Daoy (cell line): ENCODE data around the gene DENND1B. TPM values are rescaled to one million over a fixed set of nuclear protein-coding genes. Genes with fewer than 3 reads are reported as not detected.
"Not testable (repeated sequence)": the region's sequence is repeated elsewhere in the genome, so short reads cannot be mapped to it uniquely, and the experiment has no call there.

Source experiments
- DNase-seq: peaks from one replicate; pipeline ENCODE4 v3.0.0-alpha.2; 2015; ENCODE audit warnings: low read depth
- total RNA-seq: library from RNA; depleted of rRNA; stranded (reverse); fragments of >200 nt; shearing (Covaris generic); gene quantifications from 2 replicates; pipeline ENCODE4 v1.2.3, GENCODE V29; 2014

Gene DENND1B
- total RNA-seq, 1 experiment from 2014 or later = 5.6 TPM

DNA sequence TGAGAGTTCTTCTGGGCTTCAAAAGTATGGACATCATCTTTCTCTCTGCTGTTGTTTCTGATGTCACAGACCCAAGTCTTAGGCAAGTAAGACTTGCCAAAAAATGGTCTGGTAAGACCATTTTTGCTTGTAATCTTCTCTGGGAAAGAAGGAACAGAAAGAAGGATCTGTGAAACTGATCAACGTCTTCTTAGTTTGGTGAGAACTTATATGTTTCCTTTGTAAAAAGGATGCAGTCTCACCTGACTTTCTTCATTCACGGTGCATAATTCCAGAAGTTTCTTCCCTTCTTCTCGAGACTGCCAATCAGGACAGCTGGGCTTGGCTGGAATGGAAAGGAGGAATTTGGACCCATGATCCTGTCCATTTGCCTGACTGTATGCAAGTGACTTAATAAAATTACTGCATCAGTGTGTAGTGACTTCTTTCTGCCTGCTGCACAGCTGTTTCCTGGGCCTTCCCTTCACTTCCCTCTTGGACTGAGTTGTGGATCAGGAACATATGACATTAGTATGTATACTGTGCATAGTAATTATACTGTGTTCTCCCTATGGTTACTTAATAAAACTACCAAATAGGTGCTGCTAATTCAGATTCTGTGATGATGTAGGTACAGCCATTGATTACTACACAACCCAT is 7.6 kb upstream of the DENND1B start:
- DNase-seq = no peak

DNA sequence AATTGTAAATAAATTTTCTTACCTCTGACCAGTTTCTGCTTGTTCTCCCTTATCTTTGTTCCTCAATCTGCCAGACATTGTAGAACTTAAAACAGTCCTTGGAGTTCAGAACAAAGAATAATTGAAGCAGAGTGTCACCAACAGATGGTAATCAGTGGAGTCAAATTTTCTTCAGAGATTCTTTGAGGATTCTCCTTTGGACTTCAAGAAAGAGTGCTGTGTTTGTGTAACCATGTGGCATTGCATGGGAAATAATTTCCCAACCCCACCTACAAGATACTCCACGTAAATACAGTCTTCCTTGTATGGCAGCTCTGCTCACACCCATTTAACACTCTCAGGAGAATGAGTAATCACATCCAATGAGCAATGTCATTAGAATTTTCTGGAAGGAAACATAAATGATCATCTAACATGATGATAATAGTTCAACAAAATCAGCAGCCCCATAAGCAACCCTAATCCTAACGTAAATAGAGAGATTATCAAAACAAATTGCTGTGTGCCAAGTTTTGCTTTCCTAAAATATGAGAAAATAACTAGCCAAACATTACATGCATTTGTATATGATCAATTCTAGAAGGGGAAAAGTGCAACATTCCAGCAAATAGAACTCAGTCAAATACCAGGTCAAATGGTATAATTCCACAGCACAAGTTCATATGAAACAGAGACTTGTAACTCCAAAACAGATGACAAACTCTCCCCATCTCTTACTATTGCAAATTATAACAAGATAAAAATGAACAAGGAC is 6.9 kb upstream of the DENND1B start:
- DNase-seq = no peak

DNA sequence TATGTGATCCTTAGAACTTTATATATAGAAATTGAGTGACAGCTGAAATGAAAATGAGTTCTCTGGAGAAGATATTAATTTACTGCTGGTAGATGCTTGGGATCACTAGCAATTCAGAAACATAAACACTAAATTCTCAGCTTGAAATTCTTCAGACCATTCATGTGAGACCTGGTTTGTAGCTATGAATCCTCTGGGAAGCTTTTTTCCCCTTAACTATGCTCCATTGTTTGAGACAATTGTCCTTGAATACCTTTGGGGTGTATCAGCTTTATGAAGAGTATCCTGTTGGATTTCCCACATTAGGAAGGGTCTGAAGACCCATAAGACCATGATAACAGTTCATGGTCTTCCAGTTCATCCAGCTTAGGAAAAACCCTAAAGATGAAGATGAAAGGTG is 4.6 kb upstream of the DENND1B start:
- no peak for DNase-seq

DNA sequence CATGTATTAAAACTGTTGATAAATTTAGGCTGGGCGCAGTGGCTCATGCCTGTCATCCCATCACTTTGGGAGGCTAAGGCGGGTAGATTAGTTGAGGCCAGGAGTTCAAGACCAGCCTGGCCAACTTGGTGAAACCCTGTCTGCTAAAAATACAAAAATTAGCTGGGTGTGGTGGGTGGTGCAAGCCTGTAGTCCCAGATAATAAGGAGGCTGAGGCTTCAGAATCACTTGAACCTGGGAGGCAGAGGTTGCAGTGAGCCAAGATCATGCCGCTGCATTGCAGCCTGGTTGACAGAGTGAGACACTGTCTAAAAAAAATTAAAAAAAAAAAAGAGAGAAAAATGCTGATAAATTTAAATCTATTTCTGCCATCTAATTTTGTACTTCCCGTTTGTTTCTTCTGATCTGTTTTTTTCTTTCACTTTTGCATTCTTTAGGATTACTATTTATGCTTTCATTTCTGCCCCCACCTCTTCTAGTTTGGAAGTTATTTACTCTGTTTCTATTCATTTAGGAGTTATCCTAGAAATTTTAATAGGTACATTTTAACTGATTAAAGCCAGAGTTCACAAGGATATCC is 3.2 kb upstream of the DENND1B start:
- no peak for DNase-seq

DNA sequence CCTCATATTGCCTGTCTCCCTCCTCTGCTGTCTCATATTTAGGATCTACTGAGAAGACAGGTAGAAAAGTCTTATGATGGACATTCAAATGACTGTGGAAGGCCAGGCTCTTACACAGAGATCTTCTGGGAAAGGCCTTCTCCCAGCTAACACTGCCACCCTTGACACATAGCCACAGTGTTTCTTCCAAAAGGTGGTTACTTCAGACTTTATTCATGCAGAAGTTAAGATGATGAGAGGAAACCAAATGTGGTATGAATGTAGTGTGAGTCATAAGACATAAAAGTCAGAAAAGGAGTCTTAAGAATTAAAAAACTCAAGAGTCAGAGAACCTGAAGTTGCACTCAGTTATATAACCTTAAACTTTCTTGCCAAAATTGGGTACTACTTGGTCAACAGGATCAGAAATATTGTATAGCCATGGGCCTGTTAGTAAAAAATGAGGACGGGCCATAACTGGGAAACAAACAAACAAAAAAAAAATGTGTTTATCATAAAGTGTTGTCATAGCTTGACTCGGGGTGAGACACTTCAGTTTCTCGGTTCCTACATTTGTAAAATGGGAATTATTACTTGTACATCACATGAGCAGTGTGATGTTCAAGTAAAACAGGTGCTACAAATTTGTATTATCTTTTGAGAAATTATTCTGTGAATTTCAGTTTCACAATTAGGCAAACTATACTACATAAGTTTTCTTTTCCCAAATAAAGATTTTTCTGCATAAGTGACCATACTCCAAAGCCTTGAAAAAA is 1.2 kb upstream of the DENND1B start:
- DNase-seq = peak; percentile 68

- peak; percentile 48 for DNase-seq
Observed at GRCh38 chr1:197774466-197775281, 606 bp downstream of the DENND1B start.

- DNase-seq = no peak
Observed at GRCh38 chr1:197773856-197774255, 1.4 kb downstream of the DENND1B start.

- DNase-seq = no peak
Observed at GRCh38 chr1:197771904-197772556, 3.2 kb downstream of the DENND1B start.

GRCh38 chr1:197771386-197771785 is 3.9 kb downstream of the DENND1B start:
- DNase-seq = no peak

- no peak for DNase-seq
Observed at GRCh38 chr1:197770243-197770642, 5.0 kb downstream of the DENND1B start.

DNA sequence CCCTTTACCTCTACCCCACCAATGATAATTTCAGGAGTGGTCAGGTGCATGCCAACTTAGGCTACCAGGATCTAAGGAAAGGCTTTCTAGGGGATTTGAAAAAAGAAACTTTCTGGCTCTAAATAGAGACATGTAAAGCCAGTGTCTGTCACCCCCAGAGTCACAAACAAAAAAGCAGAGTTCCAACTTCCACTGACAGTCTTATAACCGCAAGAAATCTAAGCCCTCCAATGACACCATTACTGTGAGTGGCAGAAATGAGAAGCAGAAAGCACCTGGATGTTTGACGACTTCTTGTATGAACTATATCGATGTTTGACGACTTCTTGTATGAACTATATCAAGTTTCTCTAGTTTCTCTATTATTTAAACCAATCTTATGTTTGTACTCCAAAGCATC is 6.0 kb downstream of the DENND1B start:
- no peak for DNase-seq

DNA sequence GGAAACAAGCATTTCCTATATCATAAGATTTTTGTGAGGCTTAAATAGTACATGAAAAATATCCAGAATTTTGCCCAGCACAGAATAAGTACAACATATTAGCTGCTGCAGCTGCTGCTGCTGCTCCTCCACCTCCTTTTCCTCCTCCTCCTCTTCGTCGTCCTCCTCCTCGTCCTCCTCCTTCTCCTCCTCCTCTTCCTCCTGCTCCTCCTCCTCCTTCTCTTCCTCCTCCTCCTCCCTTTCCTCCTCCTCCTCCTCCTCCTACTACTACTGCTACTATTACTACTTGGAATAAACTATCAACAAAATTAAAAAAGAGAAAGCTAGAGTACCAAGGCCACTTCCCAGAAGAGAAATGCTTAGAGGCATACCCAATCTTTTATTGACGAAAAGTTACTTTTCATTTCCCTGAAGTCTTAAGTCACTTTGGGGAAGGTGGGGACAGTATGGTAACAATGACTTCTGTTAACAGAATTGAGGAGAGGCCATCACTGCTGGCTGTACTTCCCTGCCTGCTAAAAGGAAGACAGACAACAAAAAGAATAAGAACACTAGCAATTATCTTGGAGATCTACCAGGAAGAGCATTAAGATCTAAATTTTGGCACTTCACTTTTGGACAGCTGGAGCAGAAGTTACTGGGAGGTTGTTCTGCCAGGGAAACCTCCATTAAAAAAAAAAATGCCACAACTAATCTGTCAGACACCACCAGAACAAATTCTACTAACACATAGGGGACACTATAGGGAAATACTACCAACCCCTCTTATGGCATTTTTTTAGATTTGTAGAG is 7.1 kb downstream of the DENND1B start:
- no peak for DNase-seq

DNA sequence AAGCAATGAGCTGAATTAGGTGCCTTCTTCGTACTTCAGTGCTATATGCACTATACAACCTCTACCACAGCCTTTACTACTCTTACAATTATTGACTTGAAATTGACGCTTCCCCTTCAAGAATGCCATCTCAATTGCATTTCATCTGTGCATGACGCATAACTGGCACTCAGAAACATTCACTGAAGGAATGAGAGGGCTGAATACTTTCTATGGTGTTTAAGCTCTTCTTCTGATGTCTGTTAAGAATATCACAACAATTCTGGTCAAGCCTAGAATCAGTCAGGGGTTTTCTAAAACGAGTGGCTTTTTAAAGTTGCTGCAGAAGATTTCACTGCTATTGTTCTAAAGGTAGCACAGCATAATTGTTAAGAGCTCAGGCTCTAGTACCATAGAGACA is 11.5 kb downstream of the DENND1B start:
- no peak for DNase-seq

GRCh38 chr1:197763307-197763706 is 12.0 kb downstream of the DENND1B start:
- no peak for DNase-seq

DNA sequence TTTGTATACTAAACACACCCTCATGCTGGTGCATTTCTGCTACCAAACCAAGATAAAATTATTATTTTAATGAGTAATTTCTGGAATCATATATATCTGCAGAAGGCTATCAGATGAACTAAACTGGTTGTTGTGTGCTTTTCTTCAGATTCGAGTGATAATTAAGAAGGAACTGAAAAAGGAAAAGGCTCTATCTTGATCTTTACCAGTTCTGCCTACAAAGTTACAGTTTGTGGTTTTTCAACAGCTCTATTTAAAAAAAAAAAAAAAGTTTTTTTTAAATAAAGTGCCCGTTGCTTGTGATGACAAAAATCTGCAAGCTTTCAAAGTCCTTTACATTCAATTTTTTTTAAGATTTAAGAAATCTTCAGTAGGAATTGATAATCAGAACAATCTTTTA is 13.6 kb downstream of the DENND1B start:
- no peak for DNase-seq

DNA sequence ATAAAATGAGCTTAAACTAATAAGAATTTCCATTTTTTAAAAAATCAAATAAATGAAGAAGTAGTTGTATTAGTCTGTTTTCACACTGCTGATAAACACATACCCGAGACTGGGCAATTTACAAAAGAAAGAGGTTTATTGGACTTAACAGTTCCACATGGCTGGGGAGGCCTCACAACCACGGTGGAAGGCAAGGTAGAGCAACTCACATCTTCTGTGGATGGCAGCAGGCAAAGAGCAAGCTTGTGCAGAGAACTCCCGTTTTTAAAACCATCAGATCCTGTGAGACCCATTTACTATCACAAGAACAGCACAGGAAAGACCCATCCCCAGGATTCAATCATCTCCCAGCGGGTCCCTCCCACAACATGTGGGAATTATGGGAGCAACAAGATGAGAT is 19.7 kb downstream of the DENND1B start:
- DNase-seq = not testable (repeated sequence)

DNA sequence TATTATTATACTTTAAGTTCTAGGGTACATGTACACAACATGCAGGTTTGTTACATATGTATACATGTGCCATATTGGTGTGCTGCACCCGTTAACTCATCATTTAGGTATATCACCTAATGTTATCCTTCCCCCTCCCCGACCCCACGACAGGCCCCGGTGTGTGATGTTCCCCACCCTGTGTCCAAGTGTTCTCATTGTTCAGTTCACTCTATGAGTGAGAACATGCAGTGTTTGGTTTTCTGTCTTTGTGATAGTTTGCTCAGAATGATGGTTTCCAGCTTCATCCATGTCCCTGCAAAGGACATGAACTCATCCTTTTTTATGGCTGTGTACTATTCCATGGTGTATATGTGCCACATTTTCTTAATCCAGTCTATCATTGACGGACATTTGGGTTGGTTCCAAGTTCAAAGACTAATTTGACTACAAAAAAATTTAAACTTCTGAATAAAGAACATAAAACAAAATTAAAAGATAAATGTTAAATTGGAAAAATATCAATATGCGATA is 22.6 kb downstream of the DENND1B start:
- DNase-seq = not testable (repeated sequence)

DNA sequence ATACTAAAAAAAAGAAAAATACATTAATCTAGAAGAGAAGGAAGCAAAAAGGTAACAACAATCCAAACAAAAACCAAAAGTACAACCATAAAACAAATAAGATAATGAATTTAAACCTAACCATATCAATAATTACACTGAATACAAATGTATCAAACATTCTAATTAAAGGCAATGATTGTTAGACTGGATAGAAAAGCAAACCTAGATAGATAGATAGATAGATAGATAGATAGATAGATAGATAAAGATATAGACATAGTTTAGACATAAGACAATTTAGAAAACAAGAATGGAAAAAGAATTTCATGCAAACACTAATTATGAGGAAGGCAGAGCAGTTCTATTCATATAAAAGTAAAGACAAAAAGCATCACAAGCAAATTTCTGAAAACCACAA is 24.9 kb downstream of the DENND1B start:
- no peak for DNase-seq

- no peak for DNase-seq
Observed at GRCh38 chr1:197745911-197746310, 29.4 kb downstream of the DENND1B start.

GRCh38 chr1:197744979-197745378 is 30.3 kb downstream of the DENND1B start:
- DNase-seq = no peak
